NCI-H1436 (cell line): ENCODE measurements around the gene THUMPD1.
"Not testable (repeated sequence)": the region's sequence is repeated elsewhere in the genome, so short reads cannot be mapped to it uniquely, and the experiment has no call there.

Experiments used
- DNase-seq: peaks from one replicate; lab custom pipeline; 2025; lab: John Stamatoyannopoulos, UW

The THUMPD1 gene

GRCh38 chr16:20694096-20694495 is 47.5 kb downstream of the THUMPD1 start:
- not testable (repeated sequence) for DNase-seq

GRCh38 chr16:20689668-20690067 is 52.0 kb downstream of the THUMPD1 start:
- no peak for DNase-seq

- DNase-seq: no peak
These were observed 57.8 kb downstream of the THUMPD1 start for GRCh38 chr16:20683812-20684211.
